Lower leg skin (tissue), 3 donors: ENCODE results near the gene GCNT2.
"Not testable (repeated sequence)": the region's sequence is repeated elsewhere in the genome, so short reads cannot be mapped to it uniquely, and the experiment has no call there.

Source experiments
- CTCF ChIP-seq, 3 donors: fragments of 450-650 bp; IDR thresholded peaks; one replicate each; pipeline ENCODE4 v1.5.1; 2016; ENCODE audit warnings: antibody characterized with exemption in 3 of 3, mild to moderate bottlenecking in 3 of 3, moderate library complexity in 2 of 3
- POLR2A ChIP-seq, 2 donors: fragments of 450-650 bp; IDR thresholded peaks; one replicate each; pipeline ENCODE4 v1.6.1; 2016 to 2017; ENCODE audit warnings: antibody characterized with exemption in 2 of 2, mild to moderate bottlenecking in 1 of 2, moderate library complexity in 1 of 2

DNA sequence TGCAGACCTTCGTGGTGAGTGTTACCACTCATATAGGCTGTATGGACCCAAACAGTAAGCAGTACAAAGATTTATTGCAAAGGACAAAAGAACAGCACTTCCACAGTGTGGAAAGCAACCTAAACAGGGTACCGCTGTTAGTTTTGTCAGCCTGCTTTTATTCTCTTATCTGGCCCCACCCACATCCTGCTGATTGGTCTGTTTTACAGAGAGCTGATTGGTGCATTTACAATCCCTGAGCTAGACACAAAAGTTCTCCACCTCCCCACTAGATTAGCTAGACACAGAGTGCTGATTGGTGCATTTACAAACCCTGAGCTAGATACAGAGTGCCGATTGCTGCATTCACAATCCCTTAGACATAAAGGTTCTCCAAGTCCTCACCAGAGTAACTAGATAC is 95.1 kb downstream of the GCNT2 start:
- TF ChIP-seq CTCF, POLR2A (IDR thresholded peaks at IDR 0.05): not testable (repeated sequence)
